ENCODE measurements around the gene TTC5. TPM values are rescaled to one million over a fixed set of nuclear protein-coding genes. Genes with fewer than 3 reads are reported as not detected.

The TTC5 gene
- polyA plus RNA-seq, 4 donors = 4.1 to 14.9 (median 5.6) TPM

DNA sequence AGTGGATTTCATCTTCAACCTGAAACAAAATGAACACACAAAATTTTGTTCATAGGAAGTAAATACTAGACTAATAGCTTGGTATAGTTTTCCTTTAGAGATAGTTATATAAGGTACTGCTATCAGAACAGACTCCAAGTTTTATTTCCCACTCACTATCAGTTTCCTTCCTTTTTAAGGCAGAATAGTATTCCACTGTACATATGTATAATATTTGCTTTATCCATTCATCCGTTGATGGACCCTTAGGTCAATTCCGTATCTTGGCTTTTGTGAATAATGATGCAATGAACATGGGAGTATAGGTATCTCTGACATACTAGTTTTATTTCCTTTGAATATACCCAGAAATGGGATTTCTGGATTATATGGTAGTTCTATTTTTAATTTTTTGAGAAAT lies 23.6 kb upstream of the TTC5 start:
- H3K36me3 ChIP-seq (ENCODE audit: control insufficient read depth in 3 of 3, insufficient read depth in 2 of 3, low read depth in 1 of 3, low read length in 3 of 3) = peaks cover 2 to 5% (median 5%) of the 10 kb centered on the region in 3 donors
- no peaks in the 10 kb centered on the region for H3K27me3 ChIP-seq (ENCODE audit: control insufficient read depth in 3 of 3, insufficient read depth in 3 of 3, low read length in 3 of 3)
- no peak overlapping the region for H3K4me3 ChIP-seq (ENCODE audit: low read depth in 1 of 3, low read length in 3 of 3)
- peaks cover 0 to 3% (median 0%) of the 10 kb centered on the region in 3 donors for H3K4me1 ChIP-seq (ENCODE audit: control insufficient read depth in 3 of 3, insufficient read depth in 2 of 3, low read depth in 1 of 3, low read length in 2 of 3)
- H3K27ac ChIP-seq (ENCODE audit: low read depth in 1 of 3, low read length in 2 of 3) = no peak overlapping the region
- 56 to 93% (median 80%) methylated on average over 2 of the region's 2 CpGs for WGBS, 3 donors
- FAIRE-seq (no peak), DNase-seq (no peak)
- H3K9me3 ChIP-seq (ENCODE audit: control insufficient read depth in 2 of 2, insufficient read depth in 1 of 2, low read depth in 1 of 2, low read length in 1 of 2) = no peaks in the 10 kb centered on the region

GRCh38 chr14:20328705-20329104 lies 23.0 kb upstream of the TTC5 start:
- no peak for DNase-seq
- Histone ChIP-seq H3K36me3 (ENCODE audit: control insufficient read depth in 3 of 3, insufficient read depth in 2 of 3, low read depth in 1 of 3, low read length in 3 of 3) (peaks cover 2 to 8% (median 5%) of the 10 kb centered on the region in 3 donors), H3K27me3 (ENCODE audit: control insufficient read depth in 3 of 3, insufficient read depth in 3 of 3, low read length in 3 of 3) (no peaks in the 10 kb centered on the region), H3K27ac (ENCODE audit: low read depth in 1 of 3, low read length in 2 of 3) (no peak overlapping the region), H3K4me3 (ENCODE audit: low read depth in 1 of 3, low read length in 3 of 3) (no peak overlapping the region), H3K9me3 (ENCODE audit: control insufficient read depth in 2 of 2, insufficient read depth in 1 of 2, low read depth in 1 of 2, low read length in 1 of 2) (no peaks in the 10 kb centered on the region), H3K4me1 (ENCODE audit: control insufficient read depth in 3 of 3, insufficient read depth in 2 of 3, low read depth in 1 of 3, low read length in 2 of 3) (peaks cover 0 to 3% (median 0%) of the 10 kb centered on the region in 3 donors)
- FAIRE-seq = no peak
- 52 to 57% (median 54%) methylated on average over 2 of the region's 2 CpGs for WGBS, 3 donors

GRCh38 chr14:20327005-20327869 lies 21.5 kb upstream of the TTC5 start:
- 41 to 47% (median 44%) methylated on average over 8 of the region's 8 CpGs for WGBS, 3 donors
- peak overlapping the region in 1 of 3 donors; percentile 22 for H3K27ac ChIP-seq (ENCODE audit: low read depth in 1 of 3, low read length in 2 of 3)
- H3K27me3 ChIP-seq (ENCODE audit: control insufficient read depth in 3 of 3, insufficient read depth in 3 of 3, low read length in 3 of 3) = no peaks in the 10 kb centered on the region
- FAIRE-seq (peak; percentile 73), DNase-seq (peak; percentile 81 to 82)
- H3K4me1 ChIP-seq (ENCODE audit: control insufficient read depth in 3 of 3, insufficient read depth in 2 of 3, low read depth in 1 of 3, low read length in 2 of 3) = no peaks in the 10 kb centered on the region
- peaks cover 2 to 11% (median 5%) of the 10 kb centered on the region in 3 donors for H3K36me3 ChIP-seq (ENCODE audit: control insufficient read depth in 3 of 3, insufficient read depth in 2 of 3, low read depth in 1 of 3, low read length in 3 of 3)
- H3K9me3 ChIP-seq (ENCODE audit: control insufficient read depth in 2 of 2, insufficient read depth in 1 of 2, low read depth in 1 of 2, low read length in 1 of 2) = no peaks in the 10 kb centered on the region
- no peak overlapping the region for H3K4me3 ChIP-seq (ENCODE audit: low read depth in 1 of 3, low read length in 3 of 3)

GRCh38 chr14:20317720-20318119 lies 12.0 kb upstream of the TTC5 start:
- Histone ChIP-seq H3K9me3 (ENCODE audit: control insufficient read depth in 2 of 2, insufficient read depth in 1 of 2, low read depth in 1 of 2, low read length in 1 of 2) (no peaks in the 10 kb centered on the region), H3K27ac (ENCODE audit: low read depth in 1 of 3, low read length in 2 of 3) (no peak overlapping the region), H3K4me3 (ENCODE audit: low read depth in 1 of 3, low read length in 3 of 3) (no peak overlapping the region), H3K4me1 (ENCODE audit: control insufficient read depth in 3 of 3, insufficient read depth in 2 of 3, low read depth in 1 of 3, low read length in 2 of 3) (no peaks in the 10 kb centered on the region), H3K27me3 (ENCODE audit: control insufficient read depth in 3 of 3, insufficient read depth in 3 of 3, low read length in 3 of 3) (no peaks in the 10 kb centered on the region), H3K36me3 (ENCODE audit: control insufficient read depth in 3 of 3, insufficient read depth in 2 of 3, low read depth in 1 of 3, low read length in 3 of 3) (peaks cover 8 to 31% (median 9%) of the 10 kb centered on the region in 3 donors)
- DNase-seq = no peak
- FAIRE-seq = no peak
- WGBS, 3 donors = 95 to 97% (median 96%) methylated on average over 16 of the region's 16 CpGs

GRCh38 chr14:20314026-20314425 lies 8.3 kb upstream of the TTC5 start:
- WGBS, 3 donors = 93 to 95% (median 95%) methylated on average over 2 of the region's 2 CpGs
- no peaks in the 10 kb centered on the region for H3K4me1 ChIP-seq (ENCODE audit: control insufficient read depth in 3 of 3, insufficient read depth in 2 of 3, low read depth in 1 of 3, low read length in 2 of 3)
- peaks cover 11 to 25% (median 13%) of the 10 kb centered on the region in 3 donors for H3K36me3 ChIP-seq (ENCODE audit: control insufficient read depth in 3 of 3, insufficient read depth in 2 of 3, low read depth in 1 of 3, low read length in 3 of 3)
- H3K9me3 ChIP-seq (ENCODE audit: control insufficient read depth in 2 of 2, insufficient read depth in 1 of 2, low read depth in 1 of 2, low read length in 1 of 2) = no peaks in the 10 kb centered on the region
- DNase-seq (no peak), FAIRE-seq (no peak)
- no peak overlapping the region for H3K27ac ChIP-seq (ENCODE audit: low read depth in 1 of 3, low read length in 2 of 3)
- H3K4me3 ChIP-seq (ENCODE audit: low read depth in 1 of 3, low read length in 3 of 3) = no peak overlapping the region
- H3K27me3 ChIP-seq (ENCODE audit: control insufficient read depth in 3 of 3, insufficient read depth in 3 of 3, low read length in 3 of 3) = no peaks in the 10 kb centered on the region

DNA sequence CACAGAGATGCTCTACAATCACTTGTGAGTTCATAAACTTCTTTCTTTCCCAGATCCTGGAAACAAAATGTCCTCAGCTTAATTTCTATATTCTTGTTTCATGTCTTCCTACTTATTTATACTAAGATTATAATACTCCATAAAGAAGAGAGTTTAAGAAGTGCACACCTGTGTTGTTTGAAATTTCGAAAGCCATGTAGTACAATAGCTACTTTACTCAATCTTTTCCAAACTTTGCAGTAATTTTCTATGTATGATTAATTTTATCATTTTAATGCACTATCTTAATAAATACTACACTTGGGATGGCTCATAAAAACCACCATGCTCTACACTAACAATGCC lies 300 bp upstream of the TTC5 start:
- Histone ChIP-seq H3K27me3 (ENCODE audit: control insufficient read depth in 3 of 3, insufficient read depth in 3 of 3, low read length in 3 of 3) (no peaks in the 10 kb centered on the region), H3K4me1 (ENCODE audit: control insufficient read depth in 3 of 3, insufficient read depth in 2 of 3, low read depth in 1 of 3, low read length in 2 of 3) (peaks cover 0 to 5% (median 5%) of the 10 kb centered on the region in 3 donors), H3K9me3 (ENCODE audit: control insufficient read depth in 2 of 2, insufficient read depth in 1 of 2, low read depth in 1 of 2, low read length in 1 of 2) (no peaks in the 10 kb centered on the region), H3K27ac (ENCODE audit: low read depth in 1 of 3, low read length in 2 of 3) (no peak overlapping the region), H3K4me3 (ENCODE audit: low read depth in 1 of 3, low read length in 3 of 3) (no peak overlapping the region), H3K36me3 (ENCODE audit: control insufficient read depth in 3 of 3, insufficient read depth in 2 of 3, low read depth in 1 of 3, low read length in 3 of 3) (no peaks in the 10 kb centered on the region)
- FAIRE-seq = no peak
- no peak for DNase-seq
- WGBS, 3 donors = 98 to 100% (median 100%) methylated on average over 1 of the region's 1 CpG

DNA sequence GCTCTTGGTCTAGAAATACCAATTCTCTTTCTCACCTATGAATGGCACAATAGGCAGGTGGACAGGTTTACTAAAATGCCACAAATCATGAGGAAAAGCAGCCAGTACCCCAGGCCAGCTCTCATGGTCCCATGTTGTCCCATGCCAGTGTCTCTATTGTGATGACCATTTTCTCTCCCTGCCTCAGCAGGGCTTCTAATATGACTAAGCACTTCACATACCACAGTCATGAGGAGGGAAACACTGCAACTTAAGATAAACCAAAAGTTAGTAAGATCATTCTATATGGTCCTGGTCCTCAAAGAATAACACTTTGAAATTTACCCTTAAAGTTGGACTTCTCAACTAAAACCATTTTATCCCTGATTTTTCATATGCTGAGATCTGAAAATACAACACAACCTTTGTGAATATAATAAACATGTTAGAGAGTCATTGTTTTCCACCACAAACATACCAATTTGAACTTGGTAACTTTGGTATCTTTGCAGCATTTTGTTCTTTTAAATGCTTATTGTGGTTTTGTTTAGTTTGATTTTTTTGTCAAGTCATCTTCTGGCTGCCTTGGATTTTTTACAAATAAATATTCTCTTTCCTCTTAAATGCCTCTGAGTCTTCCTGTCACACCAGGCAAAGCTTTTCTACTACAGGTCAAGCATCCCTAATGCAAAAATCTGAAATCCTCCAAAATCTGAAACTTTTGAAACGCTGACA lies 3.6 kb downstream of the TTC5 start:
- Histone ChIP-seq H3K4me3 (ENCODE audit: low read depth in 1 of 3, low read length in 3 of 3) (no peak overlapping the region), H3K4me1 (ENCODE audit: control insufficient read depth in 3 of 3, insufficient read depth in 2 of 3, low read depth in 1 of 3, low read length in 2 of 3) (peaks cover 0 to 5% (median 5%) of the 10 kb centered on the region in 3 donors), H3K36me3 (ENCODE audit: control insufficient read depth in 3 of 3, insufficient read depth in 2 of 3, low read depth in 1 of 3, low read length in 3 of 3) (peaks cover 10 to 19% (median 15%) of the 10 kb centered on the region in 3 donors), H3K27ac (ENCODE audit: low read depth in 1 of 3, low read length in 2 of 3) (no peak overlapping the region), H3K9me3 (ENCODE audit: control insufficient read depth in 2 of 2, insufficient read depth in 1 of 2, low read depth in 1 of 2, low read length in 1 of 2) (no peaks in the 10 kb centered on the region), H3K27me3 (ENCODE audit: control insufficient read depth in 3 of 3, insufficient read depth in 3 of 3, low read length in 3 of 3) (no peaks in the 10 kb centered on the region)
- 86 to 94% (median 92%) methylated on average over 1 of the region's 1 CpG for WGBS, 3 donors
- DNase-seq (no peak), FAIRE-seq (no peak)

DNA sequence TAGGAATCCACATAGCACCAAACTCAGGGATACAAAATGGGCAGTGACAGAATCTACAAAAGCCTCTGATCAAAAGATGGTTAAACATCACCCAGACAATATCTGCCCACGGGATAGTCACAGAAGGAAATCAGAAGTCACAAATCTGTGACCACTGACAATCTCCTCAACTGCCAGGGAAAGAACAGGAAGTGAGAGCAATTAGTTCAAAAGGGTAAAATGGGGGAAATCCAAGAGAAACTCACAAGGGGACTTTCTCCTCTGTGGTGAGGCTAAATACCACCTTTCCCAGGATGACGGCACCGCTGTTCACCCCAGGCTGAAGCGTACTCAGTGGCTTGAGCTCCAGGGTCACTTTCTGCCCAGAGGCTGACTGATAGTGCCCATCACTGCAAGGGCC lies 10.7 kb downstream of the TTC5 start:
- FAIRE-seq = no peak
- Histone ChIP-seq H3K4me1 (ENCODE audit: control insufficient read depth in 3 of 3, insufficient read depth in 2 of 3, low read depth in 1 of 3, low read length in 2 of 3) (no peaks in the 10 kb centered on the region), H3K27me3 (ENCODE audit: control insufficient read depth in 3 of 3, insufficient read depth in 3 of 3, low read length in 3 of 3) (no peaks in the 10 kb centered on the region), H3K36me3 (ENCODE audit: control insufficient read depth in 3 of 3, insufficient read depth in 2 of 3, low read depth in 1 of 3, low read length in 3 of 3) (peaks cover 9 to 30% (median 20%) of the 10 kb centered on the region in 3 donors), H3K9me3 (ENCODE audit: control insufficient read depth in 2 of 2, insufficient read depth in 1 of 2, low read depth in 1 of 2, low read length in 1 of 2) (no peaks in the 10 kb centered on the region), H3K4me3 (ENCODE audit: low read depth in 1 of 3, low read length in 3 of 3) (no peak overlapping the region), H3K27ac (ENCODE audit: low read depth in 1 of 3, low read length in 2 of 3) (no peak overlapping the region)
- DNase-seq = no peak
- WGBS, 3 donors = 66 to 79% (median 76%) methylated on average over 4 of the region's 4 CpGs

Measured in small intestine (tissue), 7 donors.